Brain microvascular endothelial cell (primary cell): ENCODE data around the gene PRSS38.

Source experiments
- DNase-seq: peaks from one replicate; pipeline ENCODE4 v3.0.0-alpha.2; 2020
- H3K27ac ChIP-seq: fragments of 250-450 bp; sonication (Bioruptor Pico); 2 replicates; pipeline ENCODE4 v1.5.1; 2020; ENCODE audit warnings: mild to moderate bottlenecking, moderate library complexity
- H3K27me3 ChIP-seq: fragments of 250-450 bp; sonication (Bioruptor Pico); replicated peaks from 2 replicates; pipeline ENCODE4 v1.5.1; 2020; ENCODE audit warnings: mild to moderate bottlenecking
- H3K36me3 ChIP-seq: fragments of 250-450 bp; sonication (Bioruptor Pico); replicated peaks from 2 replicates; pipeline ENCODE4 v1.5.1; 2020; ENCODE audit warnings: mild to moderate bottlenecking
- H3K4me3 ChIP-seq: 2 replicates; pipeline ENCODE4 v1.5.1; 2011; ENCODE audit warnings: low read depth, mild to moderate bottlenecking, control low read depth, low read length, moderate library complexity
- in situ Hi-C: cut with HindIII; loops from 2 replicates; pipeline ENCODE4 v1.10.0; 2017; ENCODE audit warnings: low sequenced_read_pairs, low pct_ligation_motif_present
- TF ChIP-seq, protein P1 (sequence below): IDR thresholded peaks from 2 replicates; pipeline ENCODE4 v1.5.1; 2011; ENCODE audit warnings: low read depth, mild to moderate bottlenecking, moderate library complexity, low read length, control low read depth, inconsistent platforms; ENCODE audit errors: missing control alignments

Gene PRSS38

DNA sequence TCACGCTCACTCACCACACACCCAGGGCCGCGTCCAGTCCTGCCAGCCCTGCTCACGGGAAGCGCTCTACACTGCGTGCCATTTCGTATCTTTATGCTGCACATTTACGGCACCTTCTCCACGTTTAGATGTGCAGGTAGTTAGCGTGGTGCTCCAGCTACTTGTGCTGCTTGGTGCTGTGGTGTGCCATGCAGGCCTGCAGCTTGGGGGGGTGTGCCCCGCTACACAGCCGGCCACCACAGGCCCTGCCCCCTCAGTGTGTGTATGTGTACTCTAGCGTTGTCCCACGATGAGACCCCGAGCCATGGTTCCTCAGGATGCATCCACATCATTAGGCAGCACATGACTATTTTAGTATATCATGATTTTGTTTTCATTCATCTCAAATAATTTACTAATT is 41.9 kb upstream of the PRSS38 start:
- H3K36me3 ChIP-seq: peaks cover 6% of the 10 kb centered on the region
- TF ChIP-seq, protein P1, sequence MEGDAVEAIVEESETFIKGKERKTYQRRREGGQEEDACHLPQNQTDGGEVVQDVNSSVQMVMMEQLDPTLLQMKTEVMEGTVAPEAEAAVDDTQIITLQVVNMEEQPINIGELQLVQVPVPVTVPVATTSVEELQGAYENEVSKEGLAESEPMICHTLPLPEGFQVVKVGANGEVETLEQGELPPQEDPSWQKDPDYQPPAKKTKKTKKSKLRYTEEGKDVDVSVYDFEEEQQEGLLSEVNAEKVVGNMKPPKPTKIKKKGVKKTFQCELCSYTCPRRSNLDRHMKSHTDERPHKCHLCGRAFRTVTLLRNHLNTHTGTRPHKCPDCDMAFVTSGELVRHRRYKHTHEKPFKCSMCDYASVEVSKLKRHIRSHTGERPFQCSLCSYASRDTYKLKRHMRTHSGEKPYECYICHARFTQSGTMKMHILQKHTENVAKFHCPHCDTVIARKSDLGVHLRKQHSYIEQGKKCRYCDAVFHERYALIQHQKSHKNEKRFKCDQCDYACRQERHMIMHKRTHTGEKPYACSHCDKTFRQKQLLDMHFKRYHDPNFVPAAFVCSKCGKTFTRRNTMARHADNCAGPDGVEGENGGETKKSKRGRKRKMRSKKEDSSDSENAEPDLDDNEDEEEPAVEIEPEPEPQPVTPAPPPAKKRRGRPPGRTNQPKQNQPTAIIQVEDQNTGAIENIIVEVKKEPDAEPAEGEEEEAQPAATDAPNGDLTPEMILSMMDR: no peak

DNA sequence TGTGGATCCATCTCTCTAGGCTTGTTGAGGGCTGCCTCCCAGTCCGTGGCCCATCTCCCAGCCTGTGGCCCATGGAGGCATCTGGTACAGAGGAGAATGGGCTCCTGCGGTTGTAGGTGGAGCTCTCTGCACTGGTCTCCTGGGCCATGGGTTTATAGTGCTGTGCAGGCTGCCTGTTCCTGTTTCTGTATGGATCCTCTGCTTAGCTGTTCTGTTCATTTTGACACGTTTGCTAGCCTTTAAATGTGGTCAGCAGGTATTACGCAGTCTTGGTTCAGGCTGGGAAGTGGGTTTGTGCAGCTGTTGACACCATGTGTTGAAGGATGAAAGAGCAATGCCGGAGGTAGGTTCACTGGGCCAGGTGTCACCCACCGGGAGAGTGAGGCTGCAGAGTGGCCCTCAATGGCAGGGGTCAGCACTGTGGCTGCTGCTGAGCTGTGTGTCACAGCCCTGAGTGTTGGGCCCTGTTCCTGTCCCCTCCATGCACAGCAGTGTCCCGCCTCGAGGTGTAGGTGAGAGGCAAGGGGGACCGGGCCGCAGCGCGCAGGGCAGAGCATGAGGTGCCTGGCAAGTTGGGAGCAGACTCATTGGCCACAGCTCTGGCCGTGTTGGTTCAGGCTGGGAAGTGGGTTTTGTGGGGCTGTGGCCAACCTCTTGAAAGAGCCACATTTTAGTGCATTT is 41.3 kb upstream of the PRSS38 start:
- no peaks in the 10 kb centered on the region for H3K27me3 ChIP-seq
- no peak for DNase-seq
- in situ Hi-C loops: no loop called here
- TF ChIP-seq, protein P1: no peak
- H3K4me3 ChIP-seq: no peak overlapping the region
- peaks cover 2% of the 10 kb centered on the region for H3K36me3 ChIP-seq
- H3K27ac ChIP-seq: no peak overlapping the region

More for the DNA sequence above, 41.9 kb upstream of the PRSS38 start:
- no peak overlapping the region for H3K27ac ChIP-seq
- in situ Hi-C loops: no loop called here
- no peaks in the 10 kb centered on the region for H3K27me3 ChIP-seq
- no peak overlapping the region for H3K4me3 ChIP-seq
- no peak for DNase-seq

DNA sequence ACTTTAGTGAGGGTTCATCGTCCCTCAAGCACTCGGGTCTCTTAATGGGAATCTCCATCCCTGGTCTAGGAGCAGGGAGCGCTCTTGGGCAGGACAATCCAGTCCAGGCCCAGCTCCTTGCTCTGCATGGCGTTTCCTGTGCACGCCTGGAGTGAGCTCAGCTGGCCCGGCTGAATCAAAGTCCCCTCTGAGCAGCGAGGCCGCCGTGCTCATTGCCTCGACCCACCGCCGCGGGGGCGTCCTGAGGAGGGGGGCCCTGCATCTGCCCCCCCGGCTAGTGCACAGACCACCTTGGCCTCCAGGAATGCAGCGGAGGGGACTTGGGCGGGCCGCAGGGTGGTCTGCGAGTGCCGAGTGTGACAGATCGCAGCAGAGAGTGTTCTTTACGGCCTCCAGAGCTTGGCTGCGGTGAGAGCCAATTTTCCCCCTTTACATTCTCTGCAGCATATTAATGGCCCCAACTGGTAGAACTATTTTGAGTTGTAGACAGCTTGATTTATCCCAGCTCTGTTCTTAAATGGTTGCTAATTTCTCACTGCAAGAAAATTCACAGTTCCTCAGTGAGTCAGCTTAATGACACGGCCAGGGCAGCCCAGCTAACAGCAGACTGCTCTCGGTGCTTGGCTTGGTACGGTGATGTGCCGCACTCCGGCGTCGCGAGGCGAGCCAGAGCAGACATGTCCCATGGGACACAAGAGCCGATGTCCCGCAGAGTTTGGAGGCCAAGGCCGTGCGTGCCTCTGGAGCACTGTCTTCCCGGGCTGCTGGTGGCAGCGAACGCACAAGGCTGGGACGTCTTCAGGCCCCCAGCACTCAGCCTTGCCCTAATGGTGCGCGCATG is 40.4 kb upstream of the PRSS38 start:
- in situ Hi-C loops: no loop called here
- H3K4me3 ChIP-seq: no peak overlapping the region
- H3K27ac ChIP-seq: peak overlapping the region; percentile 27
- peak; percentile 40 for DNase-seq
- TF ChIP-seq, protein P1: no peak
- no peaks in the 10 kb centered on the region for H3K27me3 ChIP-seq
- H3K36me3 ChIP-seq: peaks cover 2% of the 10 kb centered on the region

DNA sequence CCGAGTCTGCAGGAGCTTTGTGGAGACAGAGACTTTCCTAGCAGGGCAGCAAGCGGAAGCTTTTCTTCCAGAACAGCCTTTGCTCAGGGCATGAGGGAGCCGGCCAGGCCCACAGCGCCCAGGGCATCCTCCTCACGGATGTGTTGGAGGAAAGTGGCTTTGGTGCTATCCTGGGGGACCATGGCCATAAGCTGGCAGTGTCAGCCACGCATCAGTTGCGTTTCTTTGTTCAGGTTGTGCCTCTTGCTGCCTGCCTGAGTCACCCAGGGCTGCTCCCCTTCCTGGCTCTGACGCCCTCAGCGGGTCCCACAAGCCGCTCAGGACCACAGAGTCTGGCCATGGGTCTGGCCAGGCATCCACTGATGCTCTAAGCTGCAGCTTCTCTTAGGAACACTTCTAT is 39.6 kb upstream of the PRSS38 start:
- H3K36me3 ChIP-seq: peaks cover 1% of the 10 kb centered on the region
- H3K27me3 ChIP-seq: no peaks in the 10 kb centered on the region
- in situ Hi-C loops: no loop called here
- TF ChIP-seq, protein P1: no peak
- H3K27ac ChIP-seq: peak overlapping the region; percentile 27
- DNase-seq: no peak
- no peak overlapping the region for H3K4me3 ChIP-seq

DNA sequence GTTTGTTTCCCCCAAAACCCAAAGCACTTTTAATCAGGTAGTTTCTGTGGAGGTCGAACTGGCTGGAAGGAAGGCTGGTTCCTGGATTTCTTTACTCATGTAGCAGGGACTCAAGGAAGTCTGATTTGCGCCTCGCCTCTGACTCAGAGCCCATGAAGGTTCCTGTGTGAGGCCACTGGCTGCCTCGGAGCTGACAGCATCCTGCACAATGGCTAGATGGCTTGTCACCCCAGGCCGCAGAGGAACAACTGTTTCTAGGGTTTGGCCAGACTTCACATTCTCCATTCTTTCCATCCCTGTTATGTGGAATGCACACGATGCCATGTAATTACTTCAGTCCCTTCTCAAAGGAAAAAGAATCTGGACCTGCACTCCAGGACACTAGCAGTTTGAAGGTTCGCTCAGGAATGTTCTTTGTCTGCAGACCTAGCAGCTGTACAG is 39.1 kb upstream of the PRSS38 start:
- Histone ChIP-seq H3K27ac (peak overlapping the region; percentile 27), H3K4me3 (no peak overlapping the region), H3K27me3 (no peaks in the 10 kb centered on the region), H3K36me3 (no peaks in the 10 kb centered on the region)
- TF ChIP-seq, protein P1: no peak
- DNase-seq: peak; percentile 86
- in situ Hi-C loops: no loop called here
